Spleen (tissue), 11 donors: ENCODE results near the gene WDR41. TPM values are rescaled to one million over a fixed set of nuclear protein-coding genes. Genes with fewer than 3 reads are reported as not detected.

ENCODE experiments used
- DNase-seq: peaks from one replicate; pipeline ENCODE4 v3.0.0-alpha.2; 2020
- H3K27ac ChIP-seq, 8 donors: fragments of 200-600 bp; sonication (generic) in 7 of 8; 1 replicate in 4 of 8; 2 replicates in 4 of 8; pipeline versions ENCODE4 v1.5.0 to v1.8.0; 2016 to 2021; ENCODE audit warnings: inconsistent platforms in 4 of 8, mild to moderate bottlenecking in 4 of 8, moderate library complexity in 1 of 8
- H3K27me3 ChIP-seq, 7 donors: fragments of 200-600 bp; sonication (generic) in 6 of 7; replicated peaks in 1 of 7; 1 replicate in 4 of 7; 2 replicates in 3 of 7; pipeline versions ENCODE4 v1.5.0 to v1.8.0; 2016 to 2021; ENCODE audit warnings: inconsistent platforms in 3 of 7, mild to moderate bottlenecking in 1 of 7
- H3K36me3 ChIP-seq, 6 donors: fragments of 200-600 bp; sonication (generic) in 5 of 6; 1 replicate in 4 of 6; 2 replicates in 2 of 6; pipeline versions ENCODE4 v1.5.0 to v1.8.0; 2016 to 2021; ENCODE audit warnings: inconsistent platforms in 2 of 6
- H3K4me1 ChIP-seq, 6 donors: fragments of 200-600 bp; sonication (generic) in 5 of 6; 1 replicate in 3 of 6; 2 replicates in 3 of 6; pipeline versions ENCODE4 v1.5.0 to v1.8.0; 2016 to 2021; ENCODE audit warnings: inconsistent platforms in 3 of 6
- H3K4me3 ChIP-seq, 8 donors: fragments of 200-600 bp; sonication (generic) in 7 of 8; 1 replicate in 4 of 8; 2 replicates in 4 of 8; pipeline versions ENCODE4 v1.5.0 to v1.8.0; 2016 to 2021; ENCODE audit warnings: inconsistent platforms in 4 of 8, mild to moderate bottlenecking in 4 of 8, moderate library complexity in 2 of 8
- H3K9me3 ChIP-seq, 8 donors: fragments of 200-600 bp; sonication (generic) in 7 of 8; 1 replicate in 4 of 8; 2 replicates in 4 of 8; pipeline versions ENCODE4 v1.5.0 to v1.8.0; 2016 to 2021; ENCODE audit warnings: inconsistent platforms in 4 of 8
- POLR2A ChIP-seq, 3 donors: fragments of 450-650 bp; IDR thresholded peaks; one replicate each; pipeline ENCODE4 v1.5.1; 2017; ENCODE audit warnings: antibody characterized with exemption in 3 of 3, mild to moderate bottlenecking in 1 of 3
- POLR2AphosphoS5 ChIP-seq, 3 donors: sonication (generic); formaldehyde crosslinking; IDR thresholded peaks; one replicate each; pipeline ENCODE4 v1.5.1; 2017; ENCODE audit warnings: antibody characterized with exemption in 3 of 3
- WGBS, 5 donors: extraction: QIAGEN DNeasy Blood & Tissue Kit in 3 of 5; methylation state at CpG; one replicate each; pipeline versions ENCODE4 v1.1.5 to v1.1.7; 2013 to 2018; 5-methylcytosine and 5-hydroxymethylcytosine counted together
- intact Hi-C: fragments of 100-400 bp; cut with DNase I; formaldehyde crosslinking; loops from one replicate; pipeline ENCODE4 v1.15.0; 2023; ENCODE audit warnings: low total_unique reads
- polyA plus RNA-seq, 3 donors: library from polyadenylated mRNA; stranded (reverse); fragments of 200-250 nt; gene quantifications; one replicate each; pipeline ENCODE4 v1.2.1, GENCODE V29; 2013
- total RNA-seq, 7 donors: library from RNA; depleted of rRNA in 3 of 7; stranded (reverse); fragments of >200 nt in 3 of 7; fragmentation: NEBNext Ultra II Directional in 4 of 7; extraction: Animal tissue kit (Norgen Biotek cat#: 25700) in 4 of 7; gene quantifications; one replicate each; pipeline versions ENCODE4 v1.1.0 to v1.2.1, GENCODE V29; 2016 to 2021
- TF ChIP-seq, protein P1 (sequence below), 11 experiments: fragments of 200-600 bp in 7 of 11; fragments of 450-650 bp in 4 of 11; sonication (generic) in 4 of 11; IDR thresholded peaks in 8 of 11; conservative IDR thresholded peaks in 3 of 11; 1 replicate in 7 of 11; 2 replicates in 4 of 11; pipeline versions ENCODE4 v1.4.0 to v1.8.0; 2016 to 2021; ENCODE audit warnings: antibody characterized with exemption in 11 of 11, inconsistent platforms in 4 of 11, mild to moderate bottlenecking in 1 of 11
- donor health status: healthy with polysubstance abuse.
- donor health status: DM: no; HTN: no; CAD: no; lungs with moderate emphysema.
- donor health status: DM: no; HTN: no; CAD: no.
- donor health status: Bipolar disorder and iron deficiency.
- donor health status: healthy.
- donor health status: DM: no; HTN: no; CAD: no.
- donor health status: DM: yes; HTN: yes; CAD: no.

WDR41 gene
- total and polyA plus RNA-seq, 10 donors: 11.0 to 54.0 (median 35.7) TPM

DNA sequence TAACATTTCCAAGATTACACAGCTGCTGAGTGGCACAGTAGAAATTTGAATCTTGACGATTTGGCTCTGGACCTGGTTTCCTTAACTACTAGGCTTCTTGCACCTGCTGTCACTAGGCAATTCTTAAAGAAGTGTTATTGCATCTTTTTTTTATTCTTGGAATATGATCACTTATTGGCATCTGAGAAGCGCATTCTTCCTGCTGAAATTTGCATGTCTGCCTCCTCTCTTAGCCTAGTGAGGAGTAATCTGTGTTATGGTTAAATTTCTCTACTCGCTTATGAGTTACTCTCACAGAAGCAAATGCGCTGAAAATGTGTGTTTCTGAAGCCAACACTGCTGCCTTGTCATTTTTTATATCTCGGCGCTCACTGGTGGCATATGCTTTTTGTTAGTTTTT lies 89.3 kb downstream of the WDR41 start:
- no peaks in the 10 kb centered on the region for H3K4me1 ChIP-seq
- no peak for TF ChIP-seq POLR2AphosphoS5 (IDR thresholded peaks at IDR 0.05)
- TF ChIP-seq, protein P1, sequence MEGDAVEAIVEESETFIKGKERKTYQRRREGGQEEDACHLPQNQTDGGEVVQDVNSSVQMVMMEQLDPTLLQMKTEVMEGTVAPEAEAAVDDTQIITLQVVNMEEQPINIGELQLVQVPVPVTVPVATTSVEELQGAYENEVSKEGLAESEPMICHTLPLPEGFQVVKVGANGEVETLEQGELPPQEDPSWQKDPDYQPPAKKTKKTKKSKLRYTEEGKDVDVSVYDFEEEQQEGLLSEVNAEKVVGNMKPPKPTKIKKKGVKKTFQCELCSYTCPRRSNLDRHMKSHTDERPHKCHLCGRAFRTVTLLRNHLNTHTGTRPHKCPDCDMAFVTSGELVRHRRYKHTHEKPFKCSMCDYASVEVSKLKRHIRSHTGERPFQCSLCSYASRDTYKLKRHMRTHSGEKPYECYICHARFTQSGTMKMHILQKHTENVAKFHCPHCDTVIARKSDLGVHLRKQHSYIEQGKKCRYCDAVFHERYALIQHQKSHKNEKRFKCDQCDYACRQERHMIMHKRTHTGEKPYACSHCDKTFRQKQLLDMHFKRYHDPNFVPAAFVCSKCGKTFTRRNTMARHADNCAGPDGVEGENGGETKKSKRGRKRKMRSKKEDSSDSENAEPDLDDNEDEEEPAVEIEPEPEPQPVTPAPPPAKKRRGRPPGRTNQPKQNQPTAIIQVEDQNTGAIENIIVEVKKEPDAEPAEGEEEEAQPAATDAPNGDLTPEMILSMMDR (IDR thresholded peaks at IDR 0.05 in 8 of 11, conservative IDR thresholded peaks at IDR 0.05 in 3 of 11): no peak
- TF ChIP-seq POLR2A (IDR thresholded peaks at IDR 0.05): no peak
- no peak overlapping the region for H3K27ac ChIP-seq
- DNase-seq: no peak
- H3K36me3 ChIP-seq: no peaks in the 10 kb centered on the region
- WGBS, 5 donors: 89 to 96% (median 92%) methylated on average over 6 of the region's 6 CpGs
- no peaks in the 10 kb centered on the region for H3K27me3 ChIP-seq
- intact Hi-C loops: no loop called here
- no peak overlapping the region for H3K4me3 ChIP-seq
- H3K9me3 ChIP-seq: no peaks in the 10 kb centered on the region

DNA sequence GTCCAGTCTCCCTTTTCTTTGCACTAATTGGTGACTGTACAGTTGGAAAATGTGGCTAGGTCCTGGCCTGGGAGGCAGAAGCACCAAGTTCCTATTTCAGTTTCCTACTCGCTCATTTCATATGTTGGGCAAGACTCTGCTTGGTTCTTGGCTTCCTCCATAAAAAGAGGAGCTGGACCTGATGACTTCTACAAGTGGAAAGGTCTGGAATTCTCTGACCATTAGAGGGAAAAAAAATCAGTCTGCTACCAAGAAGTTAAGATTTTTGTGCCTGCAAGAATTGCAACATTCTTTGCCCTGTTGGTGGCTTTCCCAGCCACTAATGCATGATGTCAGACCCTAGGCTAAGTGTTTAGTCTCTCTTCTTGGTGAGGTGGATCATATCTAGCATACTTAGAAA lies 91.5 kb downstream of the WDR41 start:
- H3K36me3 ChIP-seq: no peaks in the 10 kb centered on the region
- intact Hi-C loops: no loop called here
- no peak overlapping the region for H3K4me3 ChIP-seq
- 52 to 80% (median 63%) methylated on average over 1 of the region's 1 CpG for WGBS, 5 donors
- H3K9me3 ChIP-seq: no peaks in the 10 kb centered on the region
- no peaks in the 10 kb centered on the region for H3K27me3 ChIP-seq
- DNase-seq: no peak
- H3K27ac ChIP-seq: no peak overlapping the region
- no peaks in the 10 kb centered on the region for H3K4me1 ChIP-seq
- no peak for TF ChIP-seq POLR2AphosphoS5 (IDR thresholded peaks at IDR 0.05)
- TF ChIP-seq, protein P1 (IDR thresholded peaks at IDR 0.05 in 8 of 11, conservative IDR thresholded peaks at IDR 0.05 in 3 of 11): no peak
- TF ChIP-seq POLR2A (IDR thresholded peaks at IDR 0.05): no peak

DNA sequence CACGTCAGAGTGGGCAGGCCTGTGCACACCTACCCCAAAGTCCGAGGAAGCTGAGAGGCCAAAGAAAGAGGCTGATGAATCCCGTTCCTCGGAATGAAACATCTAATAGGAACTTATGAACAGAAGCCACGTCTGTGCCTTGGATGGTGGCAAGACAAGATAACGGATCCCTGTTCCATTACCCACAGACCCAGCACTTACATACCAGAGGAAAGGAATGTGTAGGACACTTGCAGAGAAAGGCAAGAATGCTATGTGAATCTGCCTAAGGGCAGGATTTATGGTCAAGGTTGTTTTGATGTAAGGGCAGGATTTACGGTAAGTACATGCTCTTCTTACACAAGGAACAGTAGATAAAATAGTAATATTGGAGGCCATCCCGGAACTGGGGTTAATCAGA lies 93.2 kb downstream of the WDR41 start:
- Histone ChIP-seq H3K27ac (no peak overlapping the region), H3K27me3 (no peaks in the 10 kb centered on the region), H3K4me1 (no peaks in the 10 kb centered on the region), H3K36me3 (no peaks in the 10 kb centered on the region), H3K4me3 (no peak overlapping the region), H3K9me3 (no peaks in the 10 kb centered on the region)
- 87 to 96% (median 92%) methylated on average over 8 of the region's 8 CpGs for WGBS, 5 donors
- no peak for TF ChIP-seq POLR2A (IDR thresholded peaks at IDR 0.05)
- no peak for TF ChIP-seq POLR2AphosphoS5 (IDR thresholded peaks at IDR 0.05)
- TF ChIP-seq, protein P1 (IDR thresholded peaks at IDR 0.05 in 8 of 11, conservative IDR thresholded peaks at IDR 0.05 in 3 of 11): no peak
- intact Hi-C loops: no loop called here
- DNase-seq: no peak

DNA sequence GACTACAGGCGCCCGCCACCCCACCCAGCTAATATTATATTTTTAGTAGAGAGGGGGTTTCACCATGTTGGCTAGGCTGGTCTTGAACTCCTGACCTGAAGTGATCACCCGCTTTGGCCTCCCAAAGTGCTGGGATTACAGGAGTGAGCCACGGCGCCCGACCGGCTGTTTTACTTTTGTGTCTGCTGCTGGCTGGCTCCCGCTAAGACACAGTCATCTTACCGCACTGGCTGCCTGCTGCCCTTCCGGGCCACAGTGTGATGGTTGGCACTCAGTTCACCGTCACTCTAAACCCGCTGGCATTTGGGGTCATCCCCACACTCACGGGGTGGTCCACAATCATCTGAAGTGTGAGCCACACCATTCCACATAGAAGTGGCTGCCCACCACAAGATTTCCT lies 93.7 kb downstream of the WDR41 start:
- Histone ChIP-seq H3K36me3 (no peaks in the 10 kb centered on the region), H3K27me3 (no peaks in the 10 kb centered on the region), H3K4me1 (no peaks in the 10 kb centered on the region), H3K4me3 (no peak overlapping the region), H3K9me3 (no peaks in the 10 kb centered on the region), H3K27ac (no peak overlapping the region)
- WGBS, 5 donors: 91 to 99% (median 96%) methylated on average over 12 to 13 of the region's 13 CpGs
- intact Hi-C loops: no loop called here
- TF ChIP-seq POLR2A (IDR thresholded peaks at IDR 0.05) (no peak), POLR2AphosphoS5 (IDR thresholded peaks at IDR 0.05) (no peak)
- no peak for DNase-seq
